ENCODE data around the gene ADRA2B. TPM values are rescaled to one million over a fixed set of nuclear protein-coding genes. Genes with fewer than 3 reads are reported as not detected.
"Not testable (repeated sequence)": the region's sequence is repeated elsewhere in the genome, so short reads cannot be mapped to it uniquely, and the experiment has no call there.

Gene ADRA2B
- total and polyA plus RNA-seq, 2 donors (not counting 1 experiment from before 2014, with no cell fraction given), result 0.27 to 0.46 TPM

DNA sequence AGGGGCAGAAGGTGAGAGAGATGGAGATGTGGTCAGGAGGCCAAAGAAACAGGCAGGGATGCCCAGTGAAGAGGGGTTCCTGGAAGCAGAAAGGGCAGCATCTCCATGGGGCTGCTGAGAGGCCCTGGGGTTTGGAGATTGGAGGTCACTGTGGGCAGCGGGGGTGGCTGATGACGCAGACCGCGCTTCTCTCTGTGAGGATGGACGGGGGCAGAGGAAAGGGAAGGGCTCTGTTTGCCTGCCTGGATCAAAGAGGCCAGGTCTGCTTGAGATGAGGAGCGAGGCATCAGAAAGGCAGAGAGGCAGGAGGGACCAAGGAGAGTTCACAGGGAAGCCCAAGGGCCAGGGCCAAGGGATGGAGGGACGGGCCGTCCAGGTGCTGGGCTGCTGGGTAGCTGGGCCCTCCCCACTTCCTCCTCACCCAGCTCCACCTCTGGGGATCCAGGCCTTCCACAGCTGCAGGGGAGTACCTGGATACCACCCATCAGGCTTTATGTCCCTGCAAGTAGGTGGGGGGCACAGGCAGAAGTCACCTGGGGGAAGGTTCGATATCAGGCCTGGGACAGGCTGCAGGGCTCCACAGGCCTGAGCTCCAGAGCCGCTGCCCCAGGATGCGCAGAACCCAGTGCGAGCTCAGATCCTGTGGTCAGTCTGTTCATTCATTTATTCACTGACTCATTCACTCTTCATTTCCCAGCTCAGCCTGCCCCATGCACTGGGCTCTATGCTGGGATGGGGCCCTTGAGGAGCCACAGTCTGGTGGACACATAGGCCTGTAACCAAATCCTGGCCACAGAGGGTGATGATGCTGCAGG lies 30.6 kb downstream of the ADRA2B start:
- peaks cover 23% of the 10 kb centered on the region for H3K27me3 Mint-ChIP-seq
- intact Hi-C loops (cut with micrococcal nuclease), result no loop called here
- DNase-seq (no peak), ATAC-seq (ENCODE audit: low read depth) (no peak)
- 96% methylated on average over 12 of the region's 12 CpGs for WGBS (ENCODE audit: insufficient coverage)
- H3K4me1 Mint-ChIP-seq, result no peaks in the 10 kb centered on the region
- Histone ChIP-seq H3K79me2 (ENCODE audit: control insufficient read depth, insufficient read depth, low read length) (no peaks in the 10 kb centered on the region), H3K4me1 (ENCODE audit: control insufficient read depth in 2 of 2, insufficient read depth in 2 of 2, low read length in 2 of 2) (no peaks in the 10 kb centered on the region), H3K4me3 (ENCODE audit: control extremely low read depth in 1 of 5, extremely low read depth in 1 of 5, insufficient read depth in 1 of 5, low read depth in 2 of 5, low read length in 4 of 5) (no peak overlapping the region), H3K9ac (ENCODE audit: low read length) (no peak overlapping the region), H2AFZ (ENCODE audit: insufficient read depth, low read depth, low read length, poor library complexity, severe bottlenecking) (no peak overlapping the region), H3K36me3 (replicated peaks in 1 of 2; ENCODE audit: control extremely low read depth in 1 of 2, control insufficient read depth in 1 of 2, extremely low read depth in 1 of 2, insufficient read depth in 2 of 2, low read length in 1 of 2) (no peaks in the 10 kb centered on the region), H4K20me1 (ENCODE audit: control insufficient read depth, insufficient read depth, low read length, poor library complexity, severe bottlenecking) (no peaks in the 10 kb centered on the region), H3K27ac (ENCODE audit: low read length in 2 of 2) (no peak overlapping the region), H3K27me3 (replicated peaks in 1 of 4; ENCODE audit: control extremely low read depth in 1 of 4, control insufficient read depth in 3 of 4, insufficient read depth in 4 of 4, low read length in 3 of 4) (peaks cover 0 to 12% (median 0%) of the 10 kb centered on the region in 4 experiments), H3K9me3 (ENCODE audit: control extremely low read depth in 1 of 3, control insufficient read depth in 2 of 3, insufficient read depth in 1 of 3, low read length in 2 of 3) (peaks cover 0 to 12% (median 0%) of the 10 kb centered on the region in 3 donors), H3K4me2 (replicated peaks; ENCODE audit: low read depth, low read length, poor library complexity, severe bottlenecking) (no peak overlapping the region)
- no peak for TF ChIP-seq EZH2 (IDR thresholded peaks at IDR 0.05; ENCODE audit: borderline replicate concordance, insufficient read depth, low read depth, low read length, poor library complexity, severe bottlenecking)
- TF ChIP-seq, protein P1, sequence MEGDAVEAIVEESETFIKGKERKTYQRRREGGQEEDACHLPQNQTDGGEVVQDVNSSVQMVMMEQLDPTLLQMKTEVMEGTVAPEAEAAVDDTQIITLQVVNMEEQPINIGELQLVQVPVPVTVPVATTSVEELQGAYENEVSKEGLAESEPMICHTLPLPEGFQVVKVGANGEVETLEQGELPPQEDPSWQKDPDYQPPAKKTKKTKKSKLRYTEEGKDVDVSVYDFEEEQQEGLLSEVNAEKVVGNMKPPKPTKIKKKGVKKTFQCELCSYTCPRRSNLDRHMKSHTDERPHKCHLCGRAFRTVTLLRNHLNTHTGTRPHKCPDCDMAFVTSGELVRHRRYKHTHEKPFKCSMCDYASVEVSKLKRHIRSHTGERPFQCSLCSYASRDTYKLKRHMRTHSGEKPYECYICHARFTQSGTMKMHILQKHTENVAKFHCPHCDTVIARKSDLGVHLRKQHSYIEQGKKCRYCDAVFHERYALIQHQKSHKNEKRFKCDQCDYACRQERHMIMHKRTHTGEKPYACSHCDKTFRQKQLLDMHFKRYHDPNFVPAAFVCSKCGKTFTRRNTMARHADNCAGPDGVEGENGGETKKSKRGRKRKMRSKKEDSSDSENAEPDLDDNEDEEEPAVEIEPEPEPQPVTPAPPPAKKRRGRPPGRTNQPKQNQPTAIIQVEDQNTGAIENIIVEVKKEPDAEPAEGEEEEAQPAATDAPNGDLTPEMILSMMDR (IDR thresholded peaks at IDR 0.05), result no peak
- no peaks in the 10 kb centered on the region for H3K9me3 Mint-ChIP-seq (ENCODE audit: insufficient read depth)
- CTCF ChIA-PET, result no interaction called here
- H3K4me3 Mint-ChIP-seq, result no peak overlapping the region
- H3K27ac Mint-ChIP-seq, result no peak overlapping the region
- POLR2A ChIA-PET, result no interaction called here

DNA sequence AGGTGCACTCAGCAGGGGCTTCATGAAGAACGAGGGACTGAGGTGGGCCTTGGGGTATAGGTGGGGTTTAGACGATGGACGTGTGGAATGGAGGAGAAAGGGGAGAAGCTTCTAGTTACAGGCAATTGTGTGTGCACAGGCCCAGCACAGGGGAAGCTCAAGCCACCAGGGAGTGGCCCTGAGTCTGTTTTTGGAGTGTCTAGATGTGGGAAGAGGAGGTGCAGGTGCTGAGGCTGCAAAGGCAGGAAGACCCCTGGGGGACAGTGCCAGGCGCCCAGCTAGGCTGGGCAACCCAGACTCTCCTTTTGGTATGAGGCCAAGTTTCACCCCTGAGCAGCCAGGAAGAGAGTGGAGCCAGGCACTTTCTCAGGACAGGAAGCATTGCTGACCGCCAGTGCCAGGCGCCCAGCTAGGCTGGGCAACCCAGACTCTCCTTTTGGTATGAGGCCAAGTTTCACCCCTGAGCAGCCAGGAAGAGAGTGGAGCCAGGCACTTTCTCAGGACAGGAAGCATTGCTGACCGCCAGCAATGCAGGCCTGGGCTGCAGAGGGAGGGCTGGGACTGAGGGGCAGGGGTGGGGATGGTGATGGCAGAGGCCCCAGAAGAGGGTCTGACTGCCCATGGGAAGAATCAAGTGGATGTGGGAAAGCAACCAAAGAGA lies 31.4 kb downstream of the ADRA2B start:
- H3K9me3 Mint-ChIP-seq (ENCODE audit: insufficient read depth); ATAC-seq (ENCODE audit: low read depth); POLR2A ChIA-PET; CTCF ChIA-PET; H3K4me2 ChIP-seq (replicated peaks; ENCODE audit: low read depth, low read length, poor library complexity, severe bottlenecking); intact Hi-C loops (cut with micrococcal nuclease); H3K4me3 ChIP-seq (ENCODE audit: control extremely low read depth in 1 of 5, extremely low read depth in 1 of 5, insufficient read depth in 1 of 5, low read depth in 2 of 5, low read length in 4 of 5); H3K4me1 ChIP-seq (ENCODE audit: control insufficient read depth in 2 of 2, insufficient read depth in 2 of 2, low read length in 2 of 2); DNase-seq; H3K79me2 ChIP-seq (ENCODE audit: control insufficient read depth, insufficient read depth, low read length); H3K36me3 ChIP-seq (replicated peaks in 1 of 2; ENCODE audit: control extremely low read depth in 1 of 2, control insufficient read depth in 1 of 2, extremely low read depth in 1 of 2, insufficient read depth in 2 of 2, low read length in 1 of 2); H4K20me1 ChIP-seq (ENCODE audit: control insufficient read depth, insufficient read depth, low read length, poor library complexity, severe bottlenecking); H3K4me3 Mint-ChIP-seq; H3K4me1 Mint-ChIP-seq; H3K9ac ChIP-seq (ENCODE audit: low read length); H3K27ac Mint-ChIP-seq; H3K27ac ChIP-seq (ENCODE audit: low read length in 2 of 2); H2AFZ ChIP-seq (ENCODE audit: insufficient read depth, low read depth, low read length, poor library complexity, severe bottlenecking): not testable (repeated sequence)
- WGBS (ENCODE audit: insufficient coverage), result 74% methylated on average over 5 of the region's 7 CpGs
- peaks cover 31% of the 10 kb centered on the region for H3K27me3 Mint-ChIP-seq
- peaks cover 0 to 12% (median 0%) of the 10 kb centered on the region in 4 experiments for H3K27me3 ChIP-seq (replicated peaks in 1 of 4; ENCODE audit: control extremely low read depth in 1 of 4, control insufficient read depth in 3 of 4, insufficient read depth in 4 of 4, low read length in 3 of 4)
- peaks cover 0 to 12% (median 0%) of the 10 kb centered on the region in 3 donors for H3K9me3 ChIP-seq (ENCODE audit: control extremely low read depth in 1 of 3, control insufficient read depth in 2 of 3, insufficient read depth in 1 of 3, low read length in 2 of 3)
